HEK293 (cell line): ENCODE data around the gene TTC7B.

ENCODE experiments used
- CTCF ChIA-PET: fragments of 350-600 bp; formaldehyde crosslinking; extraction: SDS; loops from one replicate; lab custom pipeline; 2021; ENCODE audit warnings: antibody characterized with exemption; lab: Yijun Ruan, JAX
- POLR2A ChIA-PET: fragments of 300-600 bp; formaldehyde crosslinking; extraction: SDS; loops from one replicate; lab custom pipeline; 2020; ENCODE audit warnings: antibody characterized with exemption, inconsistent platforms; lab: Yijun Ruan, JAX
- H3K27ac ChIP-seq: fragments of 200-500 bp; sonication (Bioruptor generic); 2 replicates; pipeline ENCODE4 v1.5.1; 2014; ENCODE audit warnings: low read depth, low read length, control low read depth, inconsistent platforms; ENCODE audit errors: extremely low read depth
- H3K36me3 ChIP-seq, 2 experiments: fragments of 200-500 bp in 1 of 2; sonication (Bioruptor generic) in 1 of 2; 1 replicate in 1 of 2; 2 replicates in 1 of 2; pipeline ENCODE4 v1.5.1; 2014 to 2017; ENCODE audit warnings: inconsistent platforms in 2 of 2, low read length in 2 of 2; ENCODE audit not compliant: control insufficient read depth in 2 of 2, insufficient read depth in 1 of 2
- H3K4me1 ChIP-seq: fragments of 200-500 bp; sonication (Bioruptor generic); 2 replicates; pipeline ENCODE4 v1.5.1; 2014; ENCODE audit warnings: mild to moderate bottlenecking, low read length, inconsistent platforms; ENCODE audit not compliant: control insufficient read depth, insufficient read depth
- H3K4me3 ChIP-seq: 2 replicates; pipeline ENCODE4 v1.5.1; 2011; ENCODE audit warnings: low read depth, mild to moderate bottlenecking, control low read depth, low read length, moderate library complexity
- H3K9me3 ChIP-seq: fragments of 200-500 bp; sonication (Bioruptor generic); 2 replicates; pipeline ENCODE4 v1.5.1; 2014; ENCODE audit warnings: low read depth, low read length, inconsistent platforms; ENCODE audit not compliant: control insufficient read depth, insufficient read depth
- EGR2 ChIP-seq: fragments of 450-650 bp; formaldehyde crosslinking; IDR thresholded peaks from 2 replicates; pipeline ENCODE4 v1.5.1; 2016; ENCODE audit warnings: low read depth, missing biosample characterization, missing genetic modification characterization
- GLIS1 ChIP-seq: fragments of 450-650 bp; formaldehyde crosslinking; IDR thresholded peaks from 2 replicates; pipeline ENCODE4 v1.5.1; 2016; ENCODE audit warnings: missing biosample characterization, missing genetic modification characterization
- HOXA7 ChIP-seq: sonication (generic); formaldehyde crosslinking; IDR thresholded peaks from 2 replicates; pipeline ENCODE4 v1.8.1; 2022; ENCODE audit warnings: missing genetic modification reagents, borderline replicate concordance
- HOXC10 ChIP-seq: sonication (generic); formaldehyde crosslinking; IDR thresholded peaks from 2 replicates; pipeline ENCODE4 v1.8.1; 2023; ENCODE audit warnings: mild to moderate bottlenecking, missing genetic modification reagents
- IKZF3 ChIP-seq: fragments of 450-650 bp; IDR thresholded peaks from 2 replicates; pipeline ENCODE4 v1.5.0; 2018; ENCODE audit warnings: missing biosample characterization, mild to moderate bottlenecking, missing genetic modification characterization, moderate library complexity
- KLF1 ChIP-seq: fragments of 450-650 bp; formaldehyde crosslinking; IDR thresholded peaks from 2 replicates; pipeline ENCODE4 v1.5.1; 2016; ENCODE audit warnings: missing biosample characterization, missing genetic modification characterization
- MZF1 ChIP-seq: fragments of 450-650 bp; formaldehyde crosslinking; IDR thresholded peaks from 2 replicates; pipeline ENCODE4 v1.5.1; 2017; ENCODE audit warnings: missing biosample characterization, missing genetic modification characterization, borderline replicate concordance
- OVOL3 ChIP-seq: fragments of 450-650 bp; formaldehyde crosslinking; IDR thresholded peaks from 2 replicates; pipeline ENCODE4 v1.5.1; 2016; ENCODE audit warnings: missing biosample characterization, missing genetic modification characterization
- REPIN1 ChIP-seq: fragments of 450-650 bp; formaldehyde crosslinking; IDR thresholded peaks from 2 replicates; pipeline ENCODE4 v1.5.1; 2017; ENCODE audit warnings: missing biosample characterization, missing genetic modification characterization, low read depth
- SETDB1 ChIP-seq: IDR thresholded peaks from one replicate; pipeline ENCODE4 v1.6.1; 2017; ENCODE audit warnings: mild to moderate bottlenecking, low read length, moderate library complexity, mixed read lengths; ENCODE audit not compliant: insufficient read length
- TRIM28 ChIP-seq: IDR thresholded peaks from 2 replicates; pipeline ENCODE4 v1.6.1; 2011; ENCODE audit warnings: low read length, control low read depth, borderline replicate concordance
- YY2 ChIP-seq: fragments of 450-650 bp; formaldehyde crosslinking; IDR thresholded peaks from 2 replicates; pipeline ENCODE4 v1.5.1; 2016; ENCODE audit warnings: missing biosample characterization, missing genetic modification characterization
- ZBTB20 ChIP-seq: fragments of 450-650 bp; formaldehyde crosslinking; IDR thresholded peaks from 2 replicates; pipeline ENCODE4 v1.5.1; 2016; ENCODE audit warnings: missing biosample characterization, missing genetic modification characterization
- ZBTB21 ChIP-seq: fragments of 450-650 bp; formaldehyde crosslinking; IDR thresholded peaks from 2 replicates; pipeline ENCODE4 v1.5.1; 2017; ENCODE audit warnings: missing biosample characterization, missing genetic modification characterization
- ZFHX2 ChIP-seq: fragments of 450-650 bp; formaldehyde crosslinking; conservative IDR thresholded peaks from 2 replicates; pipeline ENCODE4 v1.5.1; 2016; ENCODE audit warnings: missing biosample characterization, missing genetic modification characterization
- ZFP69B ChIP-seq: fragments of 450-650 bp; formaldehyde crosslinking; IDR thresholded peaks from 2 replicates; pipeline ENCODE4 v1.5.1; 2016; ENCODE audit warnings: missing biosample characterization, missing genetic modification characterization
- ZNF114 ChIP-seq: fragments of 450-650 bp; formaldehyde crosslinking; IDR thresholded peaks from 2 replicates; pipeline ENCODE4 v1.5.0; 2017; ENCODE audit warnings: missing biosample characterization, missing genetic modification characterization
- ZNF138 ChIP-seq: fragments of 450-650 bp; formaldehyde crosslinking; IDR thresholded peaks from 2 replicates; pipeline ENCODE4 v1.5.1; 2016; ENCODE audit warnings: missing biosample characterization, missing genetic modification characterization, borderline replicate concordance
- ZNF146 ChIP-seq: fragments of 450-650 bp; formaldehyde crosslinking; IDR thresholded peaks from 2 replicates; pipeline ENCODE4 v1.5.1; 2016; ENCODE audit warnings: missing biosample characterization, missing genetic modification characterization
- ZNF16 ChIP-seq: fragments of 450-650 bp; formaldehyde crosslinking; IDR thresholded peaks from 2 replicates; pipeline ENCODE4 v1.5.1; 2016; ENCODE audit warnings: low read depth, missing biosample characterization, missing genetic modification characterization
- ZNF214 ChIP-seq: fragments of 450-650 bp; formaldehyde crosslinking; IDR thresholded peaks from 2 replicates; pipeline ENCODE4 v1.5.1; 2017; ENCODE audit warnings: missing biosample characterization, mild to moderate bottlenecking, missing genetic modification characterization, borderline replicate concordance
- ZNF24 ChIP-seq: fragments of 450-650 bp; formaldehyde crosslinking; IDR thresholded peaks from 2 replicates; pipeline ENCODE4 v1.5.1; 2016; ENCODE audit warnings: missing biosample characterization, missing genetic modification characterization
- ZNF311 ChIP-seq: fragments of 450-650 bp; formaldehyde crosslinking; IDR thresholded peaks from 2 replicates; pipeline ENCODE4 v1.5.1; 2017; ENCODE audit warnings: missing biosample characterization, missing genetic modification characterization, borderline replicate concordance
- ZNF404 ChIP-seq: fragments of 450-650 bp; formaldehyde crosslinking; IDR thresholded peaks from 2 replicates; pipeline ENCODE4 v1.5.1; 2017; ENCODE audit warnings: missing biosample characterization, missing genetic modification characterization
- ZNF426 ChIP-seq: fragments of 450-650 bp; formaldehyde crosslinking; IDR thresholded peaks from 2 replicates; pipeline ENCODE4 v1.5.1; 2017; ENCODE audit warnings: missing biosample characterization, missing genetic modification characterization, mild to moderate bottlenecking, inconsistent platforms, moderate library complexity
- ZNF549 ChIP-seq: fragments of 450-650 bp; IDR thresholded peaks from 2 replicates; pipeline ENCODE4 v1.5.1; 2018; ENCODE audit warnings: missing biosample characterization, missing genetic modification characterization, mild to moderate bottlenecking, inconsistent platforms, moderate library complexity
- ZNF600 ChIP-seq: fragments of 450-650 bp; formaldehyde crosslinking; IDR thresholded peaks from 2 replicates; pipeline ENCODE4 v1.5.1; 2016; ENCODE audit warnings: missing biosample characterization, missing genetic modification characterization
- ZNF792 ChIP-seq: fragments of 450-650 bp; formaldehyde crosslinking; IDR thresholded peaks from 2 replicates; pipeline ENCODE4 v1.5.1; 2016; ENCODE audit warnings: missing biosample characterization, missing genetic modification characterization
- ZSCAN16 ChIP-seq: fragments of 450-650 bp; formaldehyde crosslinking; IDR thresholded peaks from 2 replicates; pipeline ENCODE4 v1.5.1; 2016; ENCODE audit warnings: missing biosample characterization, missing genetic modification characterization
- TF ChIP-seq, protein P1 (sequence below): fragments of 450-650 bp; IDR thresholded peaks from 2 replicates; pipeline ENCODE4 v1.5.1; 2018; ENCODE audit warnings: missing biosample characterization, missing genetic modification characterization
- TF ChIP-seq, protein P2 (sequence below): fragments of 450-650 bp; formaldehyde crosslinking; IDR thresholded peaks from 2 replicates; pipeline ENCODE4 v1.5.1; 2016; ENCODE audit warnings: missing biosample characterization, missing genetic modification characterization
- TF ChIP-seq, protein P3 (sequence below): fragments of 450-650 bp; formaldehyde crosslinking; IDR thresholded peaks from 2 replicates; pipeline ENCODE4 v1.5.1; 2016; ENCODE audit warnings: missing biosample characterization, missing genetic modification characterization

The TTC7B gene

DNA sequence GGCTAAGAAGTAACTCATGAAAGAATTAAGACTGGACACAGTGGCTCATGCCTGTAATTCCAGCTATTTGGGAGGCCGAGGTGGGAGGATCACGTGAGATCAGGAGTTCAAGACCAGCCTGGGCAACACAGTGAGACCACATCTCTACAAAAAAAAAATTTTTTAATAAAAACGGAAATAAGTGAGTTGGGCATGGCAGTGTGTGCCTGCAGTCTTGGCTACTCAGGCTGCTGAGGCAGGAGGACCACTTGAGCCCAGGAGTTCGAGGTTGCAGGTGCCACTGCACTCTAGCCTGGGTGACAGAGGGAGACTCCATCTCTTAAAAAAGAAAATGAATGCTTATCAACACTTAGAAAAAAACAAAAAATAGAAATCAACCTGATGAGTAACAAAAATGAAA lies 301.7 kb downstream of the TTC7B start:
- Histone ChIP-seq H3K36me3 (no peaks in the 10 kb centered on the region), H3K27ac (no peak overlapping the region)
- CTCF ChIA-PET, result no interaction called here
- no peak for TF ChIP-seq GLIS1 (tag by site-specific recombination)
- no peak for TF ChIP-seq ZNF146 (tag by site-specific recombination)
- no peak for TF ChIP-seq ZBTB21 (tag by site-specific recombination)
- TF ChIP-seq IKZF3 (tag by site-specific recombination), result no peak
- TF ChIP-seq ZBTB20 (tag by site-specific recombination), result no peak
- no peak for TF ChIP-seq ZNF311 (tag by site-specific recombination)
- TF ChIP-seq ZFP69B, result no peak
- no peak for TF ChIP-seq MZF1
- no peak for TF ChIP-seq ZFHX2
- TF ChIP-seq, protein P1, sequence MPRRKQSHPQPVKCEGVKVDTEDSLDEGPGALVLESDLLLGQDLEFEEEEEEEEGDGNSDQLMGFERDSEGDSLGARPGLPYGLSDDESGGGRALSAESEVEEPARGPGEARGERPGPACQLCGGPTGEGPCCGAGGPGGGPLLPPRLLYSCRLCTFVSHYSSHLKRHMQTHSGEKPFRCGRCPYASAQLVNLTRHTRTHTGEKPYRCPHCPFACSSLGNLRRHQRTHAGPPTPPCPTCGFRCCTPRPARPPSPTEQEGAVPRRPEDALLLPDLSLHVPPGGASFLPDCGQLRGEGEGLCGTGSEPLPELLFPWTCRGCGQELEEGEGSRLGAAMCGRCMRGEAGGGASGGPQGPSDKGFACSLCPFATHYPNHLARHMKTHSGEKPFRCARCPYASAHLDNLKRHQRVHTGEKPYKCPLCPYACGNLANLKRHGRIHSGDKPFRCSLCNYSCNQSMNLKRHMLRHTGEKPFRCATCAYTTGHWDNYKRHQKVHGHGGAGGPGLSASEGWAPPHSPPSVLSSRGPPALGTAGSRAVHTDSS, result no peak
- no peak for TF ChIP-seq TRIM28
- no peak for TF ChIP-seq SETDB1
- no peak for TF ChIP-seq HOXA7 (CRISPR knock-in tag)
- TF ChIP-seq ZNF24 (tag by site-specific recombination), result no peak
- TF ChIP-seq ZNF426 (tag by site-specific recombination), result no peak
- no peak for TF ChIP-seq ZNF792
- TF ChIP-seq ZNF214 (tag by site-specific recombination), result no peak
- TF ChIP-seq, all 188 proteins: peak for 0
- Histone ChIP-seq H3K4me3 (no peak overlapping the region), H3K4me1 (no peaks in the 10 kb centered on the region; the same call in 1 of the 2 replicates), H3K9me3 (no peaks in the 10 kb centered on the region)
- POLR2A ChIA-PET, result no interaction called here

DNA sequence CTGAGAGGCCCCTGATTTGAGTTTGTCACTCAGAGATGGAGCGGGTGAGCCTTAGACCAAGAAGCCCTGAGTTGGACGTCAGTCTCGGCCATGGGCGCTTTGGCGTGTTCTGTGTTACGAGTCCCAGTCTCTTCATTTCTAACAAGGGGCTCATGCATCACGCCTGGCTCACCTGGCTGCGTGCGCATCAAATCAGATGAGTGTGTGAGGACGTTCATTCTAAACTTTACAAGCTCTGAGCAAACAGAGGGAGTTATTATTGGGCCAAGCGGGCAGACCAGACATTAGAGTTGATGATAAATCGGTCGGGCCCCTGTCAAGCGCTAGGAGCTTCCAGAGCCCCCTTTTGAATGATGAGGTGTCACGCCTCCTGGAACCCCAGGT lies 302.2 kb downstream of the TTC7B start:
- TF ChIP-seq, protein P2, sequence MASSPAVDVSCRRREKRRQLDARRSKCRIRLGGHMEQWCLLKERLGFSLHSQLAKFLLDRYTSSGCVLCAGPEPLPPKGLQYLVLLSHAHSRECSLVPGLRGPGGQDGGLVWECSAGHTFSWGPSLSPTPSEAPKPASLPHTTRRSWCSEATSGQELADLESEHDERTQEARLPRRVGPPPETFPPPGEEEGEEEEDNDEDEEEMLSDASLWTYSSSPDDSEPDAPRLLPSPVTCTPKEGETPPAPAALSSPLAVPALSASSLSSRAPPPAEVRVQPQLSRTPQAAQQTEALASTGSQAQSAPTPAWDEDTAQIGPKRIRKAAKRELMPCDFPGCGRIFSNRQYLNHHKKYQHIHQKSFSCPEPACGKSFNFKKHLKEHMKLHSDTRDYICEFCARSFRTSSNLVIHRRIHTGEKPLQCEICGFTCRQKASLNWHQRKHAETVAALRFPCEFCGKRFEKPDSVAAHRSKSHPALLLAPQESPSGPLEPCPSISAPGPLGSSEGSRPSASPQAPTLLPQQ (tag by site-specific recombination), result no peak
- TF ChIP-seq ZNF549 (tag by site-specific recombination), result no peak
- no peak for TF ChIP-seq REPIN1 (tag by site-specific recombination)
- TF ChIP-seq OVOL3 (tag by site-specific recombination), result no peak
- TF ChIP-seq GLIS1 (tag by site-specific recombination), result no peak
- TF ChIP-seq YY2 (tag by site-specific recombination), result no peak
- no peak for TF ChIP-seq ZSCAN16
- no peak for TF ChIP-seq KLF1 (tag by site-specific recombination)
- TF ChIP-seq EGR2 (tag by site-specific recombination), result no peak
- TF ChIP-seq ZNF114 (tag by site-specific recombination), result no peak
- no peak for TF ChIP-seq ZNF404 (tag by site-specific recombination)
- TF ChIP-seq HOXC10 (CRISPR knock-in tag), result no peak
- no peak for TF ChIP-seq ZNF146 (tag by site-specific recombination)
- TF ChIP-seq, protein P3, sequence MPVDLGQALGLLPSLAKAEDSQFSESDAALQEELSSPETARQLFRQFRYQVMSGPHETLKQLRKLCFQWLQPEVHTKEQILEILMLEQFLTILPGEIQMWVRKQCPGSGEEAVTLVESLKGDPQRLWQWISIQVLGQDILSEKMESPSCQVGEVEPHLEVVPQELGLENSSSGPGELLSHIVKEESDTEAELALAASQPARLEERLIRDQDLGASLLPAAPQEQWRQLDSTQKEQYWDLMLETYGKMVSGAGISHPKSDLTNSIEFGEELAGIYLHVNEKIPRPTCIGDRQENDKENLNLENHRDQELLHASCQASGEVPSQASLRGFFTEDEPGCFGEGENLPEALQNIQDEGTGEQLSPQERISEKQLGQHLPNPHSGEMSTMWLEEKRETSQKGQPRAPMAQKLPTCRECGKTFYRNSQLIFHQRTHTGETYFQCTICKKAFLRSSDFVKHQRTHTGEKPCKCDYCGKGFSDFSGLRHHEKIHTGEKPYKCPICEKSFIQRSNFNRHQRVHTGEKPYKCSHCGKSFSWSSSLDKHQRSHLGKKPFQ, result no peak
- no peak for TF ChIP-seq ZNF138 (tag by site-specific recombination)
- no peak for TF ChIP-seq ZNF600 (tag by site-specific recombination)
- no peak for TF ChIP-seq ZNF16
- H3K9me3 ChIP-seq, result no peaks in the 10 kb centered on the region
- POLR2A ChIA-PET, result no interaction called here
- H3K4me3 ChIP-seq, result no peak overlapping the region
- no peaks in the 10 kb centered on the region for H3K36me3 ChIP-seq
- no peak overlapping the region for H3K27ac ChIP-seq
- CTCF ChIA-PET, result interaction anchor here (0.6 kb wide), 1 partner anchor 10 kb away, joined by 4 read pairs; no protein-coding TSS in a partner anchor
- no peaks in the 10 kb centered on the region; the same call in 1 of the 2 replicates for H3K4me1 ChIP-seq
